OCI-LY3 (cell line): ENCODE data around the gene ARHGAP30.

Experiments used
- EZH2phosphoT487 ChIP-seq: fragments of 200-600 bp; shearing (Covaris generic); IDR thresholded peaks from 2 replicates; pipeline ENCODE4 v1.6.1; 2018; ENCODE audit warnings: antibody characterized with exemption, mixed run types, low read depth
- TF ChIP-seq, protein P1 (sequence below): fragments of 200-600, 300-600 bp; sonication (generic); IDR thresholded peaks from 2 replicates; pipeline ENCODE4 v1.5.1; 2014; ENCODE audit warnings: antibody characterized with exemption, low read length, low read depth

- TF ChIP-seq, protein P1, sequence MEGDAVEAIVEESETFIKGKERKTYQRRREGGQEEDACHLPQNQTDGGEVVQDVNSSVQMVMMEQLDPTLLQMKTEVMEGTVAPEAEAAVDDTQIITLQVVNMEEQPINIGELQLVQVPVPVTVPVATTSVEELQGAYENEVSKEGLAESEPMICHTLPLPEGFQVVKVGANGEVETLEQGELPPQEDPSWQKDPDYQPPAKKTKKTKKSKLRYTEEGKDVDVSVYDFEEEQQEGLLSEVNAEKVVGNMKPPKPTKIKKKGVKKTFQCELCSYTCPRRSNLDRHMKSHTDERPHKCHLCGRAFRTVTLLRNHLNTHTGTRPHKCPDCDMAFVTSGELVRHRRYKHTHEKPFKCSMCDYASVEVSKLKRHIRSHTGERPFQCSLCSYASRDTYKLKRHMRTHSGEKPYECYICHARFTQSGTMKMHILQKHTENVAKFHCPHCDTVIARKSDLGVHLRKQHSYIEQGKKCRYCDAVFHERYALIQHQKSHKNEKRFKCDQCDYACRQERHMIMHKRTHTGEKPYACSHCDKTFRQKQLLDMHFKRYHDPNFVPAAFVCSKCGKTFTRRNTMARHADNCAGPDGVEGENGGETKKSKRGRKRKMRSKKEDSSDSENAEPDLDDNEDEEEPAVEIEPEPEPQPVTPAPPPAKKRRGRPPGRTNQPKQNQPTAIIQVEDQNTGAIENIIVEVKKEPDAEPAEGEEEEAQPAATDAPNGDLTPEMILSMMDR = no peak
- no peak for TF ChIP-seq EZH2phosphoT487
Observed at GRCh38 chr1:161086457-161086856, 16.8 kb upstream of the ARHGAP30 start.
